EL (cell line): ENCODE results near the gene BCAR3.
"Not testable (repeated sequence)": the region's sequence is repeated elsewhere in the genome, so short reads cannot be mapped to it uniquely, and the experiment has no call there.

Source experiments
- DNase-seq: peaks from one replicate; pipeline ENCODE4 v3.0.0-alpha.2; 2016

BCAR3 gene

GRCh38 chr1:93593854-93594602, 87.6 kb downstream of the BCAR3 start:
- DNase-seq: peak; percentile 43

- no peak for DNase-seq
Measured at GRCh38 chr1:93592551-93592949, 89.1 kb downstream of the BCAR3 start.

- DNase-seq: no peak
Measured at GRCh38 chr1:93591676-93592550, 89.7 kb downstream of the BCAR3 start.

GRCh38 chr1:93591291-93591675, 90.4 kb downstream of the BCAR3 start:
- not testable (repeated sequence) for DNase-seq

- DNase-seq: no peak
Measured at GRCh38 chr1:93588955-93589354, 92.7 kb downstream of the BCAR3 start.

GRCh38 chr1:93588206-93588605, 93.4 kb downstream of the BCAR3 start:
- peak; percentile 36 for DNase-seq

- DNase-seq: no peak
Measured at GRCh38 chr1:93587354-93587753, 94.3 kb downstream of the BCAR3 start.

GRCh38 chr1:93585059-93585966, 96.3 kb downstream of the BCAR3 start:
- peak; percentile 30 for DNase-seq

- DNase-seq: no peak
Measured at GRCh38 chr1:93584261-93585003, 97.2 kb downstream of the BCAR3 start.

GRCh38 chr1:93581917-93582850, 99.5 kb downstream of the BCAR3 start:
- no peak for DNase-seq

GRCh38 chr1:93579891-93580290, 101.7 kb downstream of the BCAR3 start:
- peak; percentile 87 for DNase-seq

GRCh38 chr1:93578911-93579825, 102.5 kb downstream of the BCAR3 start:
- DNase-seq: no peak

- DNase-seq: no peak
Measured at GRCh38 chr1:93578433-93578830, 103.2 kb downstream of the BCAR3 start.

GRCh38 chr1:93577536-93578432, 103.9 kb downstream of the BCAR3 start:
- DNase-seq: no peak

GRCh38 chr1:93576746-93577145, 104.9 kb downstream of the BCAR3 start:
- no peak for DNase-seq

- no peak for DNase-seq
Measured at GRCh38 chr1:93576346-93576745, 105.3 kb downstream of the BCAR3 start.

GRCh38 chr1:93575621-93576284, 105.9 kb downstream of the BCAR3 start:
- DNase-seq: no peak

- DNase-seq: no peak
Measured at GRCh38 chr1:93574991-93575390, 106.6 kb downstream of the BCAR3 start.
